Keratinocyte (primary cell): ENCODE measurements around the gene DNASE1L3. TPM values are rescaled to one million over a fixed set of nuclear protein-coding genes. Genes with fewer than 3 reads are reported as not detected.
"Not testable (repeated sequence)": the region's sequence is repeated elsewhere in the genome, so short reads cannot be mapped to it uniquely, and the experiment has no call there.

Experiments used
- DNase-seq: peaks from one replicate; pipeline ENCODE4 v3.0.0-alpha.2; 2011; ENCODE audit warnings: low read depth, missing footprints, low spot score
- FAIRE-seq: peaks from 2 replicates; lab custom pipeline; 2011; peaks lifted over from hg19 to GRCh38; lab: Jason Lieb, UNC
- H2AFZ ChIP-seq: 2 replicates; pipeline ENCODE4 v1.6.0; 2012; ENCODE audit warnings: low read length, control low read depth, inconsistent platforms; ENCODE audit not compliant: control insufficient read depth
- H3K27ac ChIP-seq: 2 replicates; pipeline ENCODE4 v1.5.1; 2011; ENCODE audit warnings: low read length; ENCODE audit not compliant: control insufficient read depth, insufficient read depth
- H3K27me3 ChIP-seq: 3 replicates; pipeline ENCODE4 v1.6.0; 2011; ENCODE audit warnings: low read length; ENCODE audit not compliant: control insufficient read depth, insufficient read depth; ENCODE audit errors: extremely low read depth
- H3K36me3 ChIP-seq, 2 experiments: 2 replicates in 1 of 2; 3 replicates in 1 of 2; pipeline ENCODE4 v1.5.1; 2011; ENCODE audit warnings: low read length in 2 of 2, mild to moderate bottlenecking in 1 of 2; ENCODE audit not compliant: control insufficient read depth in 2 of 2, insufficient read depth in 2 of 2; ENCODE audit errors: extremely low read depth in 1 of 2
- H3K4me1 ChIP-seq: 3 replicates; pipeline ENCODE4 v1.5.1; 2011; ENCODE audit warnings: low read length; ENCODE audit not compliant: control insufficient read depth, insufficient read depth; ENCODE audit errors: extremely low read depth
- H3K4me2 ChIP-seq: 3 replicates; pipeline ENCODE4 v1.6.0; 2011; ENCODE audit warnings: low read depth, low read length; ENCODE audit not compliant: control insufficient read depth, insufficient read depth; ENCODE audit errors: extremely low read depth
- H3K4me3 ChIP-seq, 3 experiments: fragments of 200-600 bp in 1 of 3; sonication (generic) in 1 of 3; 2 replicates in 2 of 3; 3 replicates in 1 of 3; pipeline ENCODE4 v1.5.1; 2011 to 2016; ENCODE audit warnings: low read length in 3 of 3, mild to moderate bottlenecking in 3 of 3, control low read depth in 2 of 3, inconsistent platforms in 1 of 3, low read depth in 1 of 3, mixed read lengths in 1 of 3, mixed run types in 1 of 3, moderate library complexity in 1 of 3; ENCODE audit not compliant: control insufficient read depth in 2 of 3, insufficient read depth in 2 of 3; ENCODE audit errors: extremely low read depth in 1 of 3
- H3K79me2 ChIP-seq: 2 replicates; pipeline ENCODE4 v1.6.0; 2012; ENCODE audit warnings: low read length; ENCODE audit not compliant: control insufficient read depth, insufficient read depth
- H3K9ac ChIP-seq: 3 replicates; pipeline ENCODE4 v1.6.0; 2011; ENCODE audit warnings: low read length; ENCODE audit not compliant: control insufficient read depth, insufficient read depth; ENCODE audit errors: extremely low read depth
- H3K9me1 ChIP-seq: 3 replicates; pipeline ENCODE4 v1.6.0; 2011; ENCODE audit warnings: low read length; ENCODE audit not compliant: control insufficient read depth, insufficient read depth; ENCODE audit errors: extremely low read depth
- H3K9me3 ChIP-seq: 2 replicates; pipeline ENCODE4 v1.5.1; 2012; ENCODE audit warnings: low read depth, low read length; ENCODE audit not compliant: control insufficient read depth
- H4K20me1 ChIP-seq: 3 replicates; pipeline ENCODE4 v1.6.0; 2011; ENCODE audit warnings: low read length; ENCODE audit not compliant: control insufficient read depth, insufficient read depth; ENCODE audit errors: extremely low read depth
- CTCF ChIP-seq, 3 experiments: IDR thresholded peaks in 1 of 3; conservative IDR thresholded peaks in 1 of 3; optimal IDR thresholded peaks in 1 of 3; 2 replicates in 2 of 3; 3 replicates in 1 of 3; pipeline versions ENCODE3 to v1.5.1; 2011; ENCODE audit warnings: low read length in 3 of 3, mild to moderate bottlenecking in 3 of 3, moderate library complexity in 2 of 3, control low read depth in 1 of 3, inconsistent platforms in 1 of 3; ENCODE audit not compliant: insufficient read depth in 2 of 3; ENCODE audit errors: extremely low read depth in 1 of 3
- EZH2 ChIP-seq: IDR thresholded peaks from one replicate; pipeline ENCODE4 v1.6.1; 2012; ENCODE audit warnings: inconsistent platforms, mild to moderate bottlenecking, low read length, moderate library complexity
- dilution Hi-C: fragments of 300-500 bp; cut with MboI; formaldehyde crosslinking; loops from one replicate; pipeline ENCODE4 v1.7.0; 2020; ENCODE audit warnings: low sequenced_read_pairs; ENCODE audit not compliant: extremely low pct_ligation_motif_present
- polyA plus RNA-seq, 5 experiments: library from polyadenylated mRNA; depleted of rRNA in 3 of 5; stranded (reverse) in 3 of 5; stranded (forward) in 1 of 5; unstranded in 1 of 5; fragments of >200 nt; gene quantifications; 1 replicate in 1 of 5; 2 replicates in 3 of 5; 3 replicates in 1 of 5; pipeline versions ENCODE4 v1.2.1 to v1.2.3, GENCODE V29; 2011 to 2012; ENCODE audit warnings: missing spikeins in 2 of 5, low read depth in 1 of 5, low replicate concordance in 1 of 5

DNASE1L3 gene
- polyA plus RNA-seq, 1 donor (not counting 4 experiments of a cell fraction or from before 2014, with no cell fraction given) = 1.9 TPM

- FAIRE-seq (no peak), DNase-seq (no peak)
- Histone ChIP-seq H3K9me1 (no peaks in the 10 kb centered on the region), H2AFZ (no peak overlapping the region), H3K27ac (no peak overlapping the region), H3K27me3 (no peaks in the 10 kb centered on the region), H4K20me1 (no peaks in the 10 kb centered on the region), H3K36me3 (no peaks in the 10 kb centered on the region), H3K4me2 (no peak overlapping the region), H3K9me3 (no peaks in the 10 kb centered on the region), H3K9ac (no peak overlapping the region), H3K4me3 (no peak overlapping the region), H3K79me2 (peaks cover 2% of the 10 kb centered on the region), H3K4me1 (peaks cover 14% of the 10 kb centered on the region)
- dilution Hi-C loops = no loop called here
- TF ChIP-seq EZH2 = no peak
Observed at GRCh38 chr3:58243976-58244585, 33.3 kb upstream of the DNASE1L3 start.

- DNase-seq, FAIRE-seq, dilution Hi-C loops, H3K79me2 ChIP-seq, H3K9ac ChIP-seq, H4K20me1 ChIP-seq, H3K4me2 ChIP-seq, H3K27ac ChIP-seq, H3K9me1 ChIP-seq, H3K4me3 ChIP-seq, H2AFZ ChIP-seq, H3K36me3 ChIP-seq, H3K9me3 ChIP-seq, H3K27me3 ChIP-seq: not testable (repeated sequence)
- peaks cover 20% of the 10 kb centered on the region for H3K4me1 ChIP-seq
Observed at GRCh38 chr3:58242860-58243259, 32.1 kb upstream of the DNASE1L3 start.

GRCh38 chr3:58242340-58242739 lies 31.6 kb upstream of the DNASE1L3 start:
- Histone ChIP-seq H3K36me3 (no peaks in the 10 kb centered on the region), H3K9me1 (no peaks in the 10 kb centered on the region), H3K27ac (peak overlapping the region; percentile 17), H4K20me1 (no peaks in the 10 kb centered on the region), H3K4me3 (no peak overlapping the region), H2AFZ (no peak overlapping the region), H3K79me2 (peaks cover 7% of the 10 kb centered on the region), H3K4me1 (peaks cover 20% of the 10 kb centered on the region), H3K27me3 (no peaks in the 10 kb centered on the region), H3K9me3 (no peaks in the 10 kb centered on the region), H3K9ac (peak overlapping the region; percentile 2), H3K4me2 (peak overlapping the region; percentile 39)
- DNase-seq (peak; percentile 46), FAIRE-seq (peak; percentile 84)
- dilution Hi-C loops = no loop called here
- no peak for TF ChIP-seq EZH2
- no peak for TF ChIP-seq CTCF (optimal IDR thresholded peaks at IDR 0.05 in 1 of 3, IDR thresholded peaks at IDR 0.05 in 1 of 3, conservative IDR thresholded peaks at IDR 0.05 in 1 of 3; ENCODE audit: extremely low read depth in 1 of 3, insufficient read depth in 2 of 3, low read length in 3 of 3)
